HUES64 (cell line): ENCODE data around the gene PARVB.

Experiments
- H3K27ac ChIP-seq: 2 replicates; pipeline ENCODE4 v1.7.0; 2013; ENCODE audit warnings: low read depth, low read length, inconsistent platforms
- H3K27me3 ChIP-seq: 2 replicates; pipeline ENCODE4 v1.6.1; 2013; ENCODE audit warnings: mild to moderate bottlenecking, low read length; ENCODE audit not compliant: insufficient read depth
- H3K36me3 ChIP-seq: 2 replicates; pipeline ENCODE4 v1.6.1; 2013; ENCODE audit warnings: mild to moderate bottlenecking, low read length; ENCODE audit not compliant: insufficient read depth
- H3K4me1 ChIP-seq: 2 replicates; pipeline ENCODE4 v1.6.1; 2013; ENCODE audit warnings: mild to moderate bottlenecking, low read length, moderate library complexity; ENCODE audit not compliant: insufficient read depth
- H3K4me3 ChIP-seq: 2 replicates; pipeline ENCODE4 v1.5.1; 2013; ENCODE audit warnings: mild to moderate bottlenecking, low read length, moderate library complexity
- H3K9ac ChIP-seq: 2 replicates; pipeline ENCODE4 v1.6.1; 2013; ENCODE audit warnings: mild to moderate bottlenecking, low read depth, low read length
- H3K9me3 ChIP-seq: 2 replicates; pipeline ENCODE4 v1.6.1; 2013; ENCODE audit warnings: low read depth, low read length; ENCODE audit not compliant: insufficient read depth
- WGBS: fragments of 150-250, 120-280 bp; methylation state at CpG from one replicate; pipeline ENCODE4 v1.1.7; 2013; ENCODE audit warnings: missing lambda C conversion rate; 5-methylcytosine and 5-hydroxymethylcytosine counted together

The PARVB gene

GRCh38 chr22:43990044-43990443 is 34.1 kb upstream of the PARVB start:
- H3K36me3 ChIP-seq = peaks cover 89% of the 10 kb centered on the region
- H3K4me3 ChIP-seq = no peak overlapping the region
- H3K27me3 ChIP-seq = no peaks in the 10 kb centered on the region
- H3K9ac ChIP-seq = no peak overlapping the region
- no peaks in the 10 kb centered on the region for H3K9me3 ChIP-seq
- H3K4me1 ChIP-seq = no peaks in the 10 kb centered on the region
- H3K27ac ChIP-seq = no peak overlapping the region
- WGBS = 91% methylated on average over 13 of the region's 13 CpGs

GRCh38 chr22:43991316-43992020 is 32.6 kb upstream of the PARVB start:
- 93% methylated on average over 11 of the region's 11 CpGs for WGBS
- peaks cover 89% of the 10 kb centered on the region for H3K36me3 ChIP-seq

GRCh38 chr22:43992331-43992821 is 31.7 kb upstream of the PARVB start:
- Histone ChIP-seq H3K9ac (no peak overlapping the region), H3K4me3 (no peak overlapping the region), H3K27ac (no peak overlapping the region), H3K36me3 (peaks cover 91% of the 10 kb centered on the region), H3K4me1 (peaks cover 6% of the 10 kb centered on the region; the same call in 1 of the 2 replicates), H3K9me3 (no peaks in the 10 kb centered on the region), H3K27me3 (no peaks in the 10 kb centered on the region)
- 92% methylated on average over 14 of the region's 16 CpGs for WGBS

More at GRCh38 chr22:43991316-43992020, 32.6 kb upstream of the PARVB start:
- Histone ChIP-seq H3K4me3 (no peak overlapping the region), H3K27ac (no peak overlapping the region), H3K27me3 (no peaks in the 10 kb centered on the region), H3K4me1 (no peaks in the 10 kb centered on the region), H3K9me3 (no peaks in the 10 kb centered on the region), H3K9ac (no peak overlapping the region)

GRCh38 chr22:43993072-43993760 is 30.9 kb upstream of the PARVB start:
- 54% methylated on average over 18 of the region's 20 CpGs for WGBS
- H3K27me3 ChIP-seq = no peaks in the 10 kb centered on the region
- no peak overlapping the region for H3K9ac ChIP-seq
- no peak overlapping the region for H3K27ac ChIP-seq
- peaks cover 89% of the 10 kb centered on the region for H3K36me3 ChIP-seq
- H3K4me1 ChIP-seq = peaks cover 6% of the 10 kb centered on the region; the same call in 1 of the 2 replicates
- H3K9me3 ChIP-seq = no peaks in the 10 kb centered on the region
- no peak overlapping the region for H3K4me3 ChIP-seq

- H3K27ac ChIP-seq = no peak overlapping the region
Measured at GRCh38 chr22:43994006-43994405, 30.1 kb upstream of the PARVB start.

GRCh38 chr22:43994416-43994815 is 29.7 kb upstream of the PARVB start:
- Histone ChIP-seq H3K4me1 (peaks cover 6% of the 10 kb centered on the region; the same call in 1 of the 2 replicates), H3K27ac (no peak overlapping the region), H3K4me3 (no peak overlapping the region), H3K9me3 (no peaks in the 10 kb centered on the region), H3K36me3 (peaks cover 90% of the 10 kb centered on the region), H3K27me3 (no peaks in the 10 kb centered on the region), H3K9ac (no peak overlapping the region)
- 91% methylated on average over 9 of the region's 9 CpGs for WGBS

More at GRCh38 chr22:43994006-43994405, 30.1 kb upstream of the PARVB start:
- Histone ChIP-seq H3K27me3 (no peaks in the 10 kb centered on the region), H3K36me3 (peaks cover 89% of the 10 kb centered on the region), H3K9me3 (no peaks in the 10 kb centered on the region), H3K4me1 (peaks cover 6% of the 10 kb centered on the region; the same call in 1 of the 2 replicates), H3K4me3 (no peak overlapping the region), H3K9ac (no peak overlapping the region)
- WGBS = 95% methylated on average over 11 of the region's 11 CpGs

- 94% methylated on average over 15 of the region's 15 CpGs for WGBS
- peaks cover 85% of the 10 kb centered on the region for H3K36me3 ChIP-seq
- H3K4me1 ChIP-seq = peaks cover 6% of the 10 kb centered on the region; the same call in 1 of the 2 replicates
- no peak overlapping the region for H3K4me3 ChIP-seq
- H3K27ac ChIP-seq = no peak overlapping the region
- no peaks in the 10 kb centered on the region for H3K9me3 ChIP-seq
- no peaks in the 10 kb centered on the region for H3K27me3 ChIP-seq
- H3K9ac ChIP-seq = no peak overlapping the region
Measured at GRCh38 chr22:43995057-43995685, 28.9 kb upstream of the PARVB start.

GRCh38 chr22:43995798-43996169 is 28.3 kb upstream of the PARVB start:
- H3K9ac ChIP-seq = no peak overlapping the region
- no peaks in the 10 kb centered on the region for H3K9me3 ChIP-seq
- H3K36me3 ChIP-seq = peaks cover 82% of the 10 kb centered on the region
- no peaks in the 10 kb centered on the region for H3K27me3 ChIP-seq
- WGBS = 93% methylated on average over 8 of the region's 10 CpGs
- no peak overlapping the region for H3K4me3 ChIP-seq
- H3K4me1 ChIP-seq = peaks cover 6% of the 10 kb centered on the region; the same call in 1 of the 2 replicates
- H3K27ac ChIP-seq = no peak overlapping the region

- H3K36me3 ChIP-seq = peaks cover 77% of the 10 kb centered on the region
- no peak overlapping the region for H3K27ac ChIP-seq
- H3K9me3 ChIP-seq = no peaks in the 10 kb centered on the region
- H3K27me3 ChIP-seq = no peaks in the 10 kb centered on the region
- no peak overlapping the region for H3K9ac ChIP-seq
- 94% methylated on average over 45 of the region's 45 CpGs for WGBS
- H3K4me1 ChIP-seq = peaks cover 6% of the 10 kb centered on the region; the same call in 1 of the 2 replicates
- H3K4me3 ChIP-seq = no peak overlapping the region
Measured at GRCh38 chr22:43996170-43996980, 27.7 kb upstream of the PARVB start.

GRCh38 chr22:43996981-43997265 is 27.2 kb upstream of the PARVB start:
- peaks cover 6% of the 10 kb centered on the region; the same call in 1 of the 2 replicates for H3K4me1 ChIP-seq
- H3K27ac ChIP-seq = no peak overlapping the region
- no peak overlapping the region for H3K9ac ChIP-seq
- 80% methylated on average over 8 of the region's 8 CpGs for WGBS
- no peaks in the 10 kb centered on the region for H3K9me3 ChIP-seq
- H3K36me3 ChIP-seq = peaks cover 72% of the 10 kb centered on the region
- no peak overlapping the region for H3K4me3 ChIP-seq
- no peaks in the 10 kb centered on the region for H3K27me3 ChIP-seq
